Breast epithelium (tissue), 3 donors: Measurements from ENCODE around the gene MS4A4E.

Source experiments
- POLR2A ChIP-seq: fragments of 450-650 bp; IDR thresholded peaks from one replicate; pipeline ENCODE4 v1.6.1; 2016; ENCODE audit warnings: antibody characterized with exemption, mild to moderate bottlenecking, moderate library complexity
- POLR2AphosphoS5 ChIP-seq, 3 donors: sonication (generic); formaldehyde crosslinking; IDR thresholded peaks; one replicate each; pipeline ENCODE4 v1.6.1; 2017; ENCODE audit warnings: antibody characterized with exemption in 3 of 3
- TF ChIP-seq, protein P1 (sequence below), 3 donors: fragments of 450-650 bp; IDR thresholded peaks; one replicate each; pipeline ENCODE4 v1.5.1; 2016 to 2017; ENCODE audit warnings: antibody characterized with exemption in 3 of 3, mild to moderate bottlenecking in 3 of 3, moderate library complexity in 3 of 3

DNA sequence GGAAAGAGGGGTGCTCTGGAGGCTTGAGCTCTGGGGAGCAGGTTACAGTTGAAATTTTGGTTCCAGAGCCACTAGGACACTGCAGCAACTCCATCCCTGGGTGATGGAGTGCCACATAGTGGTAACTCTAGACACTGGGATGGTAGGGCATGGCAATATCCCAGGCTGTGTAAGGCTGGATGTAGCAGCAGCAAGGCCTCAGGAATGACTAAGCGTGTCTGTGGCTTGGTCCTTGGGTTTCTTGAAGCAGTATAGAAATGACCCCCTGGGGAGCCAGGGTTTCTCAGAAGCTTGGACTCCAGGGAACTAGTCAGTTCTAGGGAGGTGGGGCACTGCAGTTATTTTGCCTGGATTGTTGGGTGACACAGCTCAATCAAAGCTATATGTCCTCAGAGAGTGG is 45.6 kb upstream of the MS4A4E start:
- TF ChIP-seq, protein P1, sequence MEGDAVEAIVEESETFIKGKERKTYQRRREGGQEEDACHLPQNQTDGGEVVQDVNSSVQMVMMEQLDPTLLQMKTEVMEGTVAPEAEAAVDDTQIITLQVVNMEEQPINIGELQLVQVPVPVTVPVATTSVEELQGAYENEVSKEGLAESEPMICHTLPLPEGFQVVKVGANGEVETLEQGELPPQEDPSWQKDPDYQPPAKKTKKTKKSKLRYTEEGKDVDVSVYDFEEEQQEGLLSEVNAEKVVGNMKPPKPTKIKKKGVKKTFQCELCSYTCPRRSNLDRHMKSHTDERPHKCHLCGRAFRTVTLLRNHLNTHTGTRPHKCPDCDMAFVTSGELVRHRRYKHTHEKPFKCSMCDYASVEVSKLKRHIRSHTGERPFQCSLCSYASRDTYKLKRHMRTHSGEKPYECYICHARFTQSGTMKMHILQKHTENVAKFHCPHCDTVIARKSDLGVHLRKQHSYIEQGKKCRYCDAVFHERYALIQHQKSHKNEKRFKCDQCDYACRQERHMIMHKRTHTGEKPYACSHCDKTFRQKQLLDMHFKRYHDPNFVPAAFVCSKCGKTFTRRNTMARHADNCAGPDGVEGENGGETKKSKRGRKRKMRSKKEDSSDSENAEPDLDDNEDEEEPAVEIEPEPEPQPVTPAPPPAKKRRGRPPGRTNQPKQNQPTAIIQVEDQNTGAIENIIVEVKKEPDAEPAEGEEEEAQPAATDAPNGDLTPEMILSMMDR (IDR thresholded peaks at IDR 0.05) = no peak
- no peak for TF ChIP-seq POLR2A
- no peak for TF ChIP-seq POLR2AphosphoS5 (IDR thresholded peaks at IDR 0.05)
